ENCODE data around the gene ARIH2.
A peak's percentile ranks its signal among the peaks of the same experiment; 100 is the strongest.

Gene ARIH2

DNA sequence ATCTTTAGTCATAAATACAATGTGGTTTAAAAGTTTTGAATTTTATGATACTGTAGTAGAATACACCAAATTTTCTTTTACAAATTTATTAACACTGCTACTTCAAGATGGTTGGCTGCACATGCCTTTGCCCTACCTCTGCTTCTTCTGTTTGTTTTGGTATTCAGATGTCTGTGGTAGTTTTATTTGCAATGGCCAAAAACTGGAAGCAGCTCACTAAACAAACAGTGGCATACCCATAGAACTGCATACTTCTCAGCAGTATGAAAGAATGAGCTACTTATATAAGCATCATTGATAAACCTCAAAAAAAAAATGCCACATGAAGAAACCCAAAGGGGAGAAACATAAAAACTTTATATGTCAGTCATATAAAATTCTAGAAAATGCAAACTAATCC, 19.5 kb downstream of the ARIH2 start:
- Histone ChIP-seq H4K20me1 (ENCODE audit: insufficient read depth) (no peaks in the 10 kb centered on the region), H3K4me3 (IDR thresholded peaks at IDR 0.05; ENCODE audit: insufficient read depth, low read depth, low read length) (no peak overlapping the region), H3K79me2 (ENCODE audit: insufficient read depth, low read depth) (peaks cover 25% of the 10 kb centered on the region; the same call in 1 of the 2 replicates), H3K36me3 (ENCODE audit: insufficient read depth) (no peaks in the 10 kb centered on the region), H3K4me2 (no peak overlapping the region), H3K4me1 (ENCODE audit: low read depth, poor library complexity, severe bottlenecking) (peaks cover 16% of the 10 kb centered on the region), H3K9ac (no peak overlapping the region), H3K27me3 (ENCODE audit: insufficient read depth, low read depth) (no peaks in the 10 kb centered on the region), H3K27ac (no peak overlapping the region), H2AFZ (ENCODE audit: low read depth) (no peak overlapping the region)
- TF ChIP-seq, protein P1, sequence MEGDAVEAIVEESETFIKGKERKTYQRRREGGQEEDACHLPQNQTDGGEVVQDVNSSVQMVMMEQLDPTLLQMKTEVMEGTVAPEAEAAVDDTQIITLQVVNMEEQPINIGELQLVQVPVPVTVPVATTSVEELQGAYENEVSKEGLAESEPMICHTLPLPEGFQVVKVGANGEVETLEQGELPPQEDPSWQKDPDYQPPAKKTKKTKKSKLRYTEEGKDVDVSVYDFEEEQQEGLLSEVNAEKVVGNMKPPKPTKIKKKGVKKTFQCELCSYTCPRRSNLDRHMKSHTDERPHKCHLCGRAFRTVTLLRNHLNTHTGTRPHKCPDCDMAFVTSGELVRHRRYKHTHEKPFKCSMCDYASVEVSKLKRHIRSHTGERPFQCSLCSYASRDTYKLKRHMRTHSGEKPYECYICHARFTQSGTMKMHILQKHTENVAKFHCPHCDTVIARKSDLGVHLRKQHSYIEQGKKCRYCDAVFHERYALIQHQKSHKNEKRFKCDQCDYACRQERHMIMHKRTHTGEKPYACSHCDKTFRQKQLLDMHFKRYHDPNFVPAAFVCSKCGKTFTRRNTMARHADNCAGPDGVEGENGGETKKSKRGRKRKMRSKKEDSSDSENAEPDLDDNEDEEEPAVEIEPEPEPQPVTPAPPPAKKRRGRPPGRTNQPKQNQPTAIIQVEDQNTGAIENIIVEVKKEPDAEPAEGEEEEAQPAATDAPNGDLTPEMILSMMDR (conservative IDR thresholded peaks at IDR 0.05; ENCODE audit: low read depth, low read length) = no peak

DNA sequence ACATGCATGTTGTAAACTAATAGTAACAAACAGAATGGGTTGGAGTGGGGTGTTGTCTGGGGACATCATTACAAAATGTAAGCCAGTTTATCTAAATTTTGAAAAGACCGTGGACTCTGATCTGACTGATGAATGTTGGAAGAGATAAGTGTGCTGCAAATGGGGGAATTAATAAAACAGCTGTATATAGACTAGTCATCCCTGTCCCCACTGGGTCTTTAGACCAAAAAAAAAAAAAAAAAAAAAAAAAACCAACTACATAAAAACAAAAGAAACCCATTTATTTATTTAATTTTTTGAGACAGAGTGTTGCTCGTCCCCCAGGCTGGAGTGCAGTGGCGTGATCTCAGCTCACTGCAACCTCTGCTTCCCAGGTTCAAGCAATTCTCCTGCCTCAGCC, 20.0 kb downstream of the ARIH2 start:
- Histone ChIP-seq H3K27me3 (ENCODE audit: insufficient read depth, low read depth) (no peaks in the 10 kb centered on the region), H2AFZ (ENCODE audit: low read depth) (no peak overlapping the region), H3K4me1 (ENCODE audit: low read depth, poor library complexity, severe bottlenecking) (peaks cover 21% of the 10 kb centered on the region), H3K4me3 (IDR thresholded peaks at IDR 0.05; ENCODE audit: insufficient read depth, low read depth, low read length) (no peak overlapping the region), H3K79me2 (ENCODE audit: insufficient read depth, low read depth) (peaks cover 24% of the 10 kb centered on the region; the same call in 1 of the 2 replicates), H3K4me2 (no peak overlapping the region), H3K36me3 (ENCODE audit: insufficient read depth) (no peaks in the 10 kb centered on the region), H3K27ac (no peak overlapping the region), H3K9ac (no peak overlapping the region), H4K20me1 (ENCODE audit: insufficient read depth) (no peaks in the 10 kb centered on the region)
- TF ChIP-seq, protein P1 (conservative IDR thresholded peaks at IDR 0.05; ENCODE audit: low read depth, low read length) = no peak

DNA sequence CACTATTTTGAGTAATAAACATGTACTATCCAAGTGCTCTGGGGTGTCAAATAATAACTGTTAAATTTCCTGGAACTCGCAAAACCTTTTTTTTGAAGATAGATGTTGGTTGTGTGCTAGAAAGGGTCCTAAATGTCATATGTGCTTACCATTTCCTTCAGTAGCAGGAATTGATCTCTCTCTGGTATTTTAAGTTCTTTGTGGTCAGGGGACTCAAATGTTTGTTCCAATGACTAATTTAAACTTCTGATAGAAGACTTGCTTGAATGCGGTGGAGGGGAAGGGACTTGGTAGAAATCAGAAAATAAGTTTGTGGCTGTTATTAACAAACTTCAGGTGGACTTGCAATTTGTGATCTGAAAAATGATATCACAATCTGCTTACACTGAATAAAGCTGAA, 26.8 kb downstream of the ARIH2 start:
- H3K9ac ChIP-seq = peak overlapping the region; percentile 17; the same call in 1 of the 2 replicates
- no peaks in the 10 kb centered on the region for H4K20me1 ChIP-seq (ENCODE audit: insufficient read depth)
- no peak overlapping the region for H3K4me3 ChIP-seq (IDR thresholded peaks at IDR 0.05; ENCODE audit: insufficient read depth, low read depth, low read length)
- peaks cover 7% of the 10 kb centered on the region; the same call in 1 of the 2 replicates for H3K79me2 ChIP-seq (ENCODE audit: insufficient read depth, low read depth)
- TF ChIP-seq, protein P1 (conservative IDR thresholded peaks at IDR 0.05; ENCODE audit: low read depth, low read length) = no peak
- peak overlapping the region; percentile 73 for H3K27ac ChIP-seq
- no peaks in the 10 kb centered on the region for H3K36me3 ChIP-seq (ENCODE audit: insufficient read depth)
- H3K27me3 ChIP-seq (ENCODE audit: insufficient read depth, low read depth) = no peaks in the 10 kb centered on the region
- peaks cover 44% of the 10 kb centered on the region for H3K4me1 ChIP-seq (ENCODE audit: low read depth, poor library complexity, severe bottlenecking)
- no peak overlapping the region for H2AFZ ChIP-seq (ENCODE audit: low read depth)
- peak overlapping the region; percentile 49 for H3K4me2 ChIP-seq

- H3K9ac ChIP-seq = peak overlapping the region; percentile 17; the same call in 1 of the 2 replicates
- peaks cover 9% of the 10 kb centered on the region; the same call in 1 of the 2 replicates for H3K79me2 ChIP-seq (ENCODE audit: insufficient read depth, low read depth)
- H3K36me3 ChIP-seq (ENCODE audit: insufficient read depth) = no peaks in the 10 kb centered on the region
- H3K4me3 ChIP-seq (IDR thresholded peaks at IDR 0.05; ENCODE audit: insufficient read depth, low read depth, low read length) = no peak overlapping the region
- TF ChIP-seq, protein P1 (conservative IDR thresholded peaks at IDR 0.05; ENCODE audit: low read depth, low read length) = no peak
- H3K4me2 ChIP-seq = peak overlapping the region; percentile 49
- no peak overlapping the region for H2AFZ ChIP-seq (ENCODE audit: low read depth)
- peak overlapping the region; percentile 73 for H3K27ac ChIP-seq
- no peaks in the 10 kb centered on the region for H4K20me1 ChIP-seq (ENCODE audit: insufficient read depth)
- H3K4me1 ChIP-seq (ENCODE audit: low read depth, poor library complexity, severe bottlenecking) = peaks cover 44% of the 10 kb centered on the region
- H3K27me3 ChIP-seq (ENCODE audit: insufficient read depth, low read depth) = no peaks in the 10 kb centered on the region
Measured at GRCh38 chr3:48945891-48946549, 27.4 kb downstream of the ARIH2 start.
